Measurements from ENCODE around the gene HTR3B. TPM values are rescaled to one million over a fixed set of nuclear protein-coding genes. Genes with fewer than 3 reads are reported as not detected.

The HTR3B gene
- total and polyA plus RNA-seq, 8 donors = 0.18 TPM; not detected in 7

DNA sequence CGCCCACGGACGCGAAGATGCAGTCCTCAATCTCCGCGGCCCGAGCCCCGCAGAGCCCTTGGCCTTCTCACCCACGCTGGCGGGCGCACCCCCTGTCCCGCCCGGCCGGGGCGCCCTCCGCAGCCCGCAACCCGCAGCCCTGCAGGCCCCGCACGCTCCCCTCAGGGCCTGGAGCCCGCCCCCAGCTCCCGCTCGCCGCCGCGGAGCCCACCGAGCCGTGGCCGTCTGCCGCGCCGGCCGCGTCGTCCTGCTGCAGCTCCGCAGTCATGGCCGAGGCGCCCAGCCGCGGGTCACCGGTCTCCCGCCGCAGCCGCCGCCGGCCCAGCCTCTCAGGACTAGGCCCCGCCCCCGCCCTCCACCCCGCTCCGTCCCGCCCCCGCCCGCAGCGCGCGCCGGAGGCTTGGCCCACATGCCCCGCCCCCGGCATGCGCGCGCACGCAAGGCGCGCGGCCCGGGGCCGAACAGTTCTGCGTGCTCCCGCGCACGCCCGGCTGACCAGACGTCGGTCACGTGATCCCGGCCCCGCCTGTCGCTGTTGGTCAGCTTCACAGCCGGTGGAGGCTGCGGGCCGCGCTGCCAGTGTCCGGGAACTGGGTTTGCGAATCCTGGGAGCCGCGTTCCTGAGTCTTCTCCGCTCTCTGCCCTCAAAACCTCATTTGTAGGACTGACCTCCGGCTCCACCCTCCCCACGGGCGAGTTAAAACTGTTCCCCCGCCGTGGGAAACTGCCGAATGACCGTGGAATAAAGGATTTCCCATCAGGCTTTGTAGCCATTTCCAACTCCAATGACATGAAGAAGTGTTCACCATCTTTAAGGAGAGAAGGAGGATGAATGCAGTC, 29.1 kb upstream of the HTR3B start, which contains the start of gene USP28:
Gene USP28 (minus strand): TSS at position 339 of the 840 bp plus-strand sequence. CDS start 71 bp downstream, at position 268.
- TF ChIP-seq, protein P1, sequence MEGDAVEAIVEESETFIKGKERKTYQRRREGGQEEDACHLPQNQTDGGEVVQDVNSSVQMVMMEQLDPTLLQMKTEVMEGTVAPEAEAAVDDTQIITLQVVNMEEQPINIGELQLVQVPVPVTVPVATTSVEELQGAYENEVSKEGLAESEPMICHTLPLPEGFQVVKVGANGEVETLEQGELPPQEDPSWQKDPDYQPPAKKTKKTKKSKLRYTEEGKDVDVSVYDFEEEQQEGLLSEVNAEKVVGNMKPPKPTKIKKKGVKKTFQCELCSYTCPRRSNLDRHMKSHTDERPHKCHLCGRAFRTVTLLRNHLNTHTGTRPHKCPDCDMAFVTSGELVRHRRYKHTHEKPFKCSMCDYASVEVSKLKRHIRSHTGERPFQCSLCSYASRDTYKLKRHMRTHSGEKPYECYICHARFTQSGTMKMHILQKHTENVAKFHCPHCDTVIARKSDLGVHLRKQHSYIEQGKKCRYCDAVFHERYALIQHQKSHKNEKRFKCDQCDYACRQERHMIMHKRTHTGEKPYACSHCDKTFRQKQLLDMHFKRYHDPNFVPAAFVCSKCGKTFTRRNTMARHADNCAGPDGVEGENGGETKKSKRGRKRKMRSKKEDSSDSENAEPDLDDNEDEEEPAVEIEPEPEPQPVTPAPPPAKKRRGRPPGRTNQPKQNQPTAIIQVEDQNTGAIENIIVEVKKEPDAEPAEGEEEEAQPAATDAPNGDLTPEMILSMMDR (IDR thresholded peaks at IDR 0.05) = peak in 1 of 7 experiments; percentile 12
- peak in 2 of 4 donors; percentile 14 to 75 for TF ChIP-seq POLR2A (IDR thresholded peaks at IDR 0.05)
- TF ChIP-seq EP300 (IDR thresholded peaks at IDR 0.05) = no peak
- TF ChIP-seq POLR2AphosphoS5 (IDR thresholded peaks at IDR 0.05) = peak; percentile 77 to 94 (median 94)
- peak; percentile 97 to 99 for DNase-seq
- Histone ChIP-seq H3K4me1 (peaks cover 12 to 48% (median 27%) of the 10 kb centered on the region in 4 donors), H3K9me3 (no peaks in the 10 kb centered on the region), H3K4me3 (peak within 1 kb of the TSS; percentile 62 to 91 (median 80)), H3K27me3 (no peaks in the 10 kb centered on the region), H3K27ac (peak within 1 kb of the TSS; percentile 92 to 94 (median 94)), H3K36me3 (no peaks in the 10 kb centered on the region)
- intact Hi-C loops (cut with DNase I; ENCODE audit: low total_unique reads) = no loop called here
- 0 to 1% (median 0%) methylated on average over 45 to 95 of the region's 95 CpGs for WGBS, 5 donors

DNA sequence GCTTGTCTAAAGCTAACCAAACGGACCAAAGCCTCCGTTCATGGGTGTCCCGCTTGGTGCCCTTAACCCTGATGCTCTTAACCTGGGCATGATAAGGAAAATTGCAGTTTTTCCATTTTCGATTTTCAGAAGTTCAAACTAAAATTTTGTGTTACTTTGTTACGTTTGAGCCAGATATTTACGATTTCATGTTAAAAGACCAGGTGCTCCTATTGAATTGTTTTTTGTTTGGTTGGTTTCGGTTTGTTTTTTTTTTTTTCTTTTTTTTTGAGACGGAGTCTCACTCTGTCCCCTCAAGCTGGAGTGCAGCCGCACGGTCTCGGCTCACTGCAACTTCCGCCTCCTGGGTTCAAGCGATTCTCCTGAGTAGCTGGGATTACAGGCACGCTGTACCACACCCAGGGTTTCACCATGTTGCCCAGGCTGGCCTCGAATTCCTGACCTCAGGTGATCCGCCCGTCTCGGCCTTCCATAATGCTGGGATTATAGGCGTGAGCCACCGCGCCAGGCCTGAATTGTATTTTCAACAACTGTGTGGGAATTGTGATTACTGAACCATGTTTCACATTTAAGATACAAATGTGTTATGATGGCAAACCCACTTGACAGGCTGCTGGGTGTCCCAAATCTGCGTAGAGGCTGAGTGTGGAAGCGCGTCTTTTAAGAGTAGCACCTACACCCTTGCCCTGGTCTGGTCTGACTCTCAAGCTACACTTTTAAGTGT, 28.4 kb upstream of the HTR3B start:
- H3K27me3 ChIP-seq = no peaks in the 10 kb centered on the region
- no peak for DNase-seq
- TF ChIP-seq EP300 (IDR thresholded peaks at IDR 0.05) = no peak
- TF ChIP-seq POLR2AphosphoS5 (IDR thresholded peaks at IDR 0.05) = no peak
- TF ChIP-seq POLR2A (IDR thresholded peaks at IDR 0.05) = no peak
- TF ChIP-seq, protein P1 (IDR thresholded peaks at IDR 0.05) = no peak
- no peaks in the 10 kb centered on the region for H3K9me3 ChIP-seq
- H3K4me3 ChIP-seq = peak overlapping the region; percentile 62 to 91 (median 80)
- intact Hi-C loops (cut with DNase I; ENCODE audit: low total_unique reads) = no loop called here
- peaks cover 12 to 40% (median 24%) of the 10 kb centered on the region in 4 donors for H3K4me1 ChIP-seq
- WGBS, 5 donors = 78 to 83% (median 82%) methylated on average over 24 of the region's 24 CpGs
- H3K27ac ChIP-seq = peak overlapping the region; percentile 92 to 94 (median 94)
- H3K36me3 ChIP-seq = no peaks in the 10 kb centered on the region

DNA sequence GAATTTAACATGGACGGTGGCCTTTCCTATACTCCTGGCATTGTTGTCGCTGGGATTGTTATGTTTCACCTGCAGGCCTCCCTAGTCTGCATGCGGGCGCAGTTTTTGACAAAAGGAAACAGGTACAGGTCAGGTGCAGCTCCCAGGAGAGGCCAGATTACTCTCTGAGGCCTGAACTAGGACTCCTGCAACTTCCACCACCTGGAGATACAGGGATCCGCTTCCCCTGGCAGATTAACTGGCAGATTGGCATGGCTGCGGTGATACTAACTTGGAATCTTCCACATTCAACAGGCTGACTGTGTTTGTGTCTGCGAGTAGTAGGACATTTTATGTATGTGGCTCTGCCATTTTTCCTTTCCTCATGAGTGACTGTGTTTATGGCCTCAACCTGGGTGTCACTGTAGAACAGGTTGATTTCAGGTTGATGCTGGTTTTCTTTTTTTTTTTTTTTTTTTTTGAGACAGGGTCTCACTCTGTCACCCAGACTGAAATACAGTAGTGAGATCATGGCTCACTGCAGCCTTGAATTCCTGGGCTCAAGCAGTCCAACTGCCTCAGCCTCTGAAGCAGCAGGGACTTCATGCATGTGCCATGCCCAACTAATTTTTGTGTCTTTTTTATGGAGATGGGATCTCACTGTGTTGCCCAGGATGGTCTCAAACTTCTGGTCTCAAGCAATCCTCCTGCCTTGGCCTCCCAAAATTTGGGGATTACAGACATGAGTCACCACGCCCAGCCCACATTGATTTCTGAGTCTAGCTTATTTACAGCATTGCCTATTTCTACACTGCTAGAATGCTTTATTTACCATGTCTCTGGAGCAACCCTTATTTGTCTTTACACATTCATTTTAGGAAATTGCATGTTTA, 27.6 kb upstream of the HTR3B start:
- H3K4me1 ChIP-seq = peaks cover 12 to 34% (median 24%) of the 10 kb centered on the region in 4 donors
- no peaks in the 10 kb centered on the region for H3K36me3 ChIP-seq
- H3K4me3 ChIP-seq = no peak overlapping the region
- H3K9me3 ChIP-seq = no peaks in the 10 kb centered on the region
- H3K27me3 ChIP-seq = no peaks in the 10 kb centered on the region
- intact Hi-C loops (cut with DNase I; ENCODE audit: low total_unique reads) = no loop called here
- DNase-seq = no peak
- TF ChIP-seq EP300 (IDR thresholded peaks at IDR 0.05) = no peak
- TF ChIP-seq POLR2AphosphoS5 (IDR thresholded peaks at IDR 0.05) = no peak
- TF ChIP-seq POLR2A (IDR thresholded peaks at IDR 0.05) = no peak
- TF ChIP-seq, protein P1 (IDR thresholded peaks at IDR 0.05) = no peak
- no peak overlapping the region for H3K27ac ChIP-seq
- WGBS, 5 donors = 95 to 99% (median 97%) methylated on average over 8 of the region's 8 CpGs
